Chondrocyte (in vitro differentiated cells): ENCODE data around the gene FBXL14. TPM values are rescaled to one million over a fixed set of nuclear protein-coding genes. Genes with fewer than 3 reads are reported as not detected.
A peak's percentile ranks its signal among the peaks of the same experiment; 100 is the strongest.

ENCODE experiments used
- DNase-seq: peaks from one replicate; pipeline ENCODE4 v3.0.0; 2021; ENCODE audit warnings: mixed read lengths, low spot score
- H3K27ac Mint-ChIP-seq: one replicate; pipeline ENCODE4 v1.8.0; 2021; ENCODE audit warnings: mild to moderate bottlenecking, moderate library complexity, mixed read lengths; ENCODE audit not compliant: unreplicated experiment
- H3K27me3 Mint-ChIP-seq: 2 replicates; pipeline ENCODE4 v1.8.0; 2021; ENCODE audit warnings: low read depth, mixed read lengths
- H3K36me3 Mint-ChIP-seq: 2 replicates; pipeline ENCODE4 v1.8.0; 2021; ENCODE audit warnings: low read depth, mixed read lengths
- H3K4me1 Mint-ChIP-seq: 2 replicates; pipeline ENCODE4 v1.8.0; 2021; ENCODE audit warnings: low read depth, mild to moderate bottlenecking, mixed read lengths
- H3K4me3 Mint-ChIP-seq: one replicate; pipeline ENCODE4 v1.8.0; 2021; ENCODE audit warnings: mild to moderate bottlenecking, moderate library complexity, mixed read lengths; ENCODE audit not compliant: unreplicated experiment
- H3K9me3 Mint-ChIP-seq: 2 replicates; pipeline ENCODE4 v1.8.0; 2021; ENCODE audit warnings: low read depth, mixed read lengths
- total RNA-seq: library from RNA; stranded (reverse); gene quantifications from 3 replicates; pipeline ENCODE4 v1.2.1, GENCODE V29; 2021
- TF ChIP-seq, protein P1 (sequence below): fragments of 200-600 bp; sonication (generic); IDR thresholded peaks from 2 replicates; pipeline ENCODE4 v1.5.0; 2021; ENCODE audit warnings: antibody characterized with exemption, mild to moderate bottlenecking, moderate library complexity

FBXL14 gene
- total RNA-seq, 1 donor from 2014 or later: 6.3 TPM

DNA sequence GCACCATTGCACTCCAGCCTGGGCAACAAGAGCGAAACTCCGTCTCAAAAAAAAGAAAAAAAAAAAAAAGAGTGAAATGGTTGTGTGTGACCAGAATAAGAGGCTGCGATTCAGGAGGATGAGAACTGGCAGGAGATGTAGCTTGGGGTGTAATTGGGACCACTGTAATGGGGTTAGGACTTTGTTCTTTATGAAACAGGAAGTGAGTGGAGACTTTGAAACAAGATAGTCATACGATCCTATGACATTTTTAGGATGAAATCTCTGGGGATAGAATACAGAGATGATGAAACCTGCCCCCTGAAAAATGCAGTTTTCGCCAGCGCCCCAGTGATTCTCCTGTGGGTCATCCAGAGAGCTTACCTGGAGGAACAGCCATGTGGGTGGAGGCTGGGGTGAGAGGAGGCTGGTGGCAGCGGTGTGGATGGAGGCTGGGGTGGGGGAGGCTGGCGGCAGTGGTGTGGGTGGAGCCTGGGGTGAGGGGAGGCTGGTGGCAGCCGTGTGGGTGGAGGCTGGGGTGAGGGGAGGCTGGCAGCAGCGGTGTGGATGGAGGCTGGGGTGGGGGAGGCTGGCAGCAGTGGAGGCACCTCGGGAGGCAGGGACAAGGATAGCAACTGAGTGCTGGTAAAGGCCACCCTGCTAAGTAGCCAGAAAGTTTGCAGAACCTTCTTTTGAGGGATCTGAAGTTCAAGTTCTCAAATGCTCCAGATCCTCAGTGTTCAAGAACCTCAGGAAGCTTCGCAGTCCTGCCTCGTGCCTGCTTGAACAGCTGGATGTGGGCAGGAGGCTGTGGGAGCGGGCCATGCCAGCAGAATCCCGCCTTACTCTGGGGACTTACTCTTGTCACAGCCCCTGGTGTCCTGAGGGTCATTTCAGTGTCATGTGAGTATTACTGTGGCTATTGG, 20.2 kb downstream of the FBXL14 start:
- Mint-ChIP-seq H3K4me3 (no peak overlapping the region), H3K9me3 (no peaks in the 10 kb centered on the region), H3K36me3 (peaks cover 2% of the 10 kb centered on the region), H3K4me1 (peaks cover 68% of the 10 kb centered on the region), H3K27ac (peak overlapping the region; percentile 80), H3K27me3 (no peaks in the 10 kb centered on the region)
- no peak for DNase-seq
- TF ChIP-seq, protein P1, sequence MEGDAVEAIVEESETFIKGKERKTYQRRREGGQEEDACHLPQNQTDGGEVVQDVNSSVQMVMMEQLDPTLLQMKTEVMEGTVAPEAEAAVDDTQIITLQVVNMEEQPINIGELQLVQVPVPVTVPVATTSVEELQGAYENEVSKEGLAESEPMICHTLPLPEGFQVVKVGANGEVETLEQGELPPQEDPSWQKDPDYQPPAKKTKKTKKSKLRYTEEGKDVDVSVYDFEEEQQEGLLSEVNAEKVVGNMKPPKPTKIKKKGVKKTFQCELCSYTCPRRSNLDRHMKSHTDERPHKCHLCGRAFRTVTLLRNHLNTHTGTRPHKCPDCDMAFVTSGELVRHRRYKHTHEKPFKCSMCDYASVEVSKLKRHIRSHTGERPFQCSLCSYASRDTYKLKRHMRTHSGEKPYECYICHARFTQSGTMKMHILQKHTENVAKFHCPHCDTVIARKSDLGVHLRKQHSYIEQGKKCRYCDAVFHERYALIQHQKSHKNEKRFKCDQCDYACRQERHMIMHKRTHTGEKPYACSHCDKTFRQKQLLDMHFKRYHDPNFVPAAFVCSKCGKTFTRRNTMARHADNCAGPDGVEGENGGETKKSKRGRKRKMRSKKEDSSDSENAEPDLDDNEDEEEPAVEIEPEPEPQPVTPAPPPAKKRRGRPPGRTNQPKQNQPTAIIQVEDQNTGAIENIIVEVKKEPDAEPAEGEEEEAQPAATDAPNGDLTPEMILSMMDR: no peak

DNA sequence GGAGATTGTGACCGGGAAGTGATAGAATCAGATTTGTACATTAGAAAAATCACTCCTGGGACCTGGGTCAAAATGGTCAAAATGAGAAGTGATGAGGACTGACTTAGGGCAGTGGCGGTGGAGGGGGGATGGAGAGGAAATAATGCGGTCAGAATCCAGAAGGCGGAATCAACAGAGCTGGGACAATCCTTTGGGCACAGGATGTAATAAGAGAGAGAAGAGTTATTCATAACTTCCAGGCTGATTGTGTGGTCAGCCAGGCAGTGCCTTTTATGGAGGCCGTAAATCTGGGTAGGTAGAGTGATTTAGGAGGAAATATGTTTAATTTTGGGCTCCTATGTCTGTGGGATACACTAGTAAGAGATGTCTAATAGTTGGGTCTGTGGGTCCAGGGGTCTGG, 21.6 kb downstream of the FBXL14 start:
- Mint-ChIP-seq H3K36me3 (peaks cover 2% of the 10 kb centered on the region), H3K9me3 (no peaks in the 10 kb centered on the region), H3K4me3 (no peak overlapping the region), H3K27me3 (no peaks in the 10 kb centered on the region), H3K4me1 (peaks cover 67% of the 10 kb centered on the region), H3K27ac (no peak overlapping the region)
- DNase-seq: no peak
- TF ChIP-seq, protein P1: no peak

DNA sequence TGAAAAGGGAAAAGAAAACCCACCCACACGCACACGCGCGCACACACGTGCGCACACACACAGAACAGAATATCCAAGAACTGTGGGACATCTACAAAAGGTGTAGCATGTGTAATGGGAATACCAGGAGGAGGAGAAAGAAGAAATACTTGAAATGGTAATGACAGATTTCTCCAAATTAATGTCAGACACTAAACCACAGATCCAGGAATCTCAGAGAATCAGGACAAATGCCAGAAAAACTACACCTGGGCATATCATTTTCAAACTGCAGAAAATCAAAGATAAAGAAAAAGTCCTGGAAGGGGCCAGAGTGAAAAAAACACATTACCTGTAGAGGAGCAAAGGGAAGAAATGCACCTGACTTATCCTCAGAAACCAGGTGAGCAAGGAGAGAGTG, 26.5 kb downstream of the FBXL14 start:
- no peak for DNase-seq
- Mint-ChIP-seq H3K4me1 (peaks cover 61% of the 10 kb centered on the region), H3K27ac (no peak overlapping the region), H3K9me3 (no peaks in the 10 kb centered on the region), H3K36me3 (no peaks in the 10 kb centered on the region), H3K27me3 (no peaks in the 10 kb centered on the region), H3K4me3 (no peak overlapping the region)
- TF ChIP-seq, protein P1: no peak

DNA sequence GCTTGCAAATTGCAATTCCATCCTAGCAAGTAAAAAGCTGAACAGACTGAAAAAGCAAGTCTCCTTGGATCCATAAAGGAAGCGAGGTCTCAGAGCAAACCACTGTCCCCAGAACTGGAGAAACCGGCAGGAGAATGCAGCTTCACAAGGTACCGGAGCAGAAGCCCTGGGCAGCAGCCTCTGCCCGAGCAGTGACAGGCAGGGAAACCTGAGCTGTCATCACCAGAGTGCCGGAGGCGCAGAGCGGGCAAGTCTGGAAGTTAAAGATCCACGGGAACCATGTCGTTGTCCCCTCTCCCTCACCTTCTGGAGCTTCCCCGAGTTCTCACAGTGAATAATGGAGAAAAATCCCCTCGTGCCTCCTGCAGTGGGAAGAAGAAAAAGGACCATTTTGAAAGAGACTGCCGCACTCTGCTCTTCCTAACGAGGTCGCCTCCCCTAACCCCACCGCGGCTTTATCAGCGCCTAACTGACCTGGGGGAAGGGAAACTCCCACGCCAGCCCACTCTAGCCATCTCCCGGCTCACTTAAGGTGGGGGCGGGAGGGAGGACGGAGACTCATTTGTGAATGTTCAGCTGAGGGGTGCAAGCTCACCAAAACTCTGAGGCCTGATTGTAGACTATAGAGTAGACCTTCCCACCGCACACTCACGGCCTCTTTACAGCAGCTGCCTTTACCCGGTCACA, 27.8 kb downstream of the FBXL14 start:
- Mint-ChIP-seq H3K9me3 (no peaks in the 10 kb centered on the region), H3K4me1 (peaks cover 59% of the 10 kb centered on the region), H3K36me3 (no peaks in the 10 kb centered on the region), H3K4me3 (no peak overlapping the region), H3K27me3 (no peaks in the 10 kb centered on the region), H3K27ac (peak overlapping the region; percentile 41)
- no peak for DNase-seq
- TF ChIP-seq, protein P1: no peak

DNA sequence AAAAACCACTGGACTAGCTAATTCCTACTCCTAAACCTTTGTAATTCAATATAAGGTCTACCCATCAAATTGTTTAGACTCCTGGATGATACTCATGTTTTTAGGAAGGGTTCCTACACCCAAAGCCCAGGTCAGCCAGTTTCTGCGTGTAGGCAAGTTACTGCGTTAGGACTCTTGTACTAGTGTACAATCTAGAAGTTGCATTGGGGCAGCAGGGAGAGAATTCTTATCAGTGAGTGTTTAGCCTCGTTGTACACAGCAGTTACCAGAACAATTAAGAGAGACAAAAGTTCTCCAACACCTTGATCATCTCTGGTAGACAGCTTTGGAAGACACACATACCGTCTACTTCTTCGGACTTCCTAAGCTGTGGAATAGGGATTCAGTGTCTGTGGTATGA, 29.2 kb downstream of the FBXL14 start:
- Mint-ChIP-seq H3K27me3 (no peaks in the 10 kb centered on the region), H3K4me3 (no peak overlapping the region), H3K4me1 (peaks cover 67% of the 10 kb centered on the region), H3K36me3 (no peaks in the 10 kb centered on the region), H3K9me3 (no peaks in the 10 kb centered on the region), H3K27ac (no peak overlapping the region)
- DNase-seq: no peak
- TF ChIP-seq, protein P1: no peak
